ENCODE data around the gene PAPPA. TPM values are rescaled to one million over a fixed set of nuclear protein-coding genes. Genes with fewer than 3 reads are reported as not detected.

The PAPPA gene
- total RNA-seq, 1 experiment from 2014 or later = 0.17 TPM

DNA sequence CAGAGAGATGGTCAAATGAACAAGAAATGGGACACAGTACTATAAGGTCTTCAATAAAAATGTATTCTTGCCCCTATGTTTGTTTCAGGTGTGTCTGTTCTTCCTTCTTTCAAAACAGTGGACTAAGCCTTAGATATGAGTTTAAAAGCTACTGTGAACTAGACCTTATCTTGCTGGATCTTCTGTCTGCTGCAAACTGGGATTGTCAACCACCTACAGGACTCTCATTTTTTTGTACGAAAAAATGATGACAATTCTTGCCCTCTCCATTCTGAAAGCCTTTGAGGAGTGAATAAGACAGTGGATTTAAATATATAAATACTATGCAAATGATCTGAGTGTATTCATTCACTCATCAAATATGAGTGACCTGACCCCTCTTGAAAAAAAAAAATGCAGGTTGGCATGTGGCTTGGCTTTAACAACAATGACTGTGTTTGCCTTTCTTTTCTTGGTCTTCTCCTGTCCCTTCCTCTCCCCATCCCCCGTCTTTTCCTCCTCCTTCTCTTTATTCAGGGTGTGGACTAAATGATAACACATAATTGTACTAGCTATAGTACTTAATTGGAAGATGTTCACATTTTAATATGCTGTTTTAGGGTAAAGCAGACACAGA lies 298.0 kb downstream of the PAPPA start:
- H3K4me2 ChIP-seq (ENCODE audit: insufficient read depth, insufficient read length, low read length) = no peak overlapping the region
- no peak overlapping the region; a peak in 1 of 7 replicates for H3K27ac Mint-ChIP-seq
- H3K9me3 Mint-ChIP-seq = peaks cover 9 to 10% of the 10 kb centered on the region in 2 experiments

More for the DNA sequence above, 298.0 kb downstream of the PAPPA start:
- Mint-ChIP-seq H3K4me3 (no peak overlapping the region), H3K36me3 (ENCODE audit: insufficient read depth in 1 of 3, low read depth in 3 of 3) (peaks cover 6 to 8% (median 8%) of the 10 kb centered on the region in 3 experiments), H3K27me3 (ENCODE audit: low read depth) (no peaks in the 10 kb centered on the region), H3K4me1 (peaks cover 10 to 12% of the 10 kb centered on the region in 2 experiments)
- no peak overlapping the region for H3K14ac ChIP-seq (ENCODE audit: insufficient read depth, low read length)
- no peaks in the 10 kb centered on the region for H3K79me1 ChIP-seq (ENCODE audit: insufficient read depth, low read depth, low read length, poor library complexity, severe bottlenecking)
- H3K23me2 ChIP-seq (ENCODE audit: insufficient read length, low read depth, low read length, poor library complexity, severe bottlenecking) = no peaks in the 10 kb centered on the region
- no peak overlapping the region for H3K56ac ChIP-seq (ENCODE audit: insufficient read length, low read depth, low read length)
- H2BK120ac ChIP-seq (ENCODE audit: low read depth, low read length, poor library complexity, severe bottlenecking) = no peak overlapping the region
- no peak overlapping the region for H4K5ac ChIP-seq (ENCODE audit: insufficient read length, low read depth, low read length)
- H2BK12ac ChIP-seq (ENCODE audit: insufficient read length, low read depth, low read length) = no peak overlapping the region
- no peak overlapping the region for H3K23ac ChIP-seq (ENCODE audit: insufficient read length, low read depth, low read length)
- H3K18ac ChIP-seq (ENCODE audit: insufficient read length, low read depth, low read length) = no peak overlapping the region
- no peaks in the 10 kb centered on the region for H3K27me3 ChIP-seq (ENCODE audit: insufficient read depth, low read length)
- no peak overlapping the region for H2BK5ac ChIP-seq (ENCODE audit: insufficient read length, low read length)
- H4K91ac ChIP-seq (ENCODE audit: insufficient read length, low read depth, low read length) = no peak overlapping the region
- no peaks in the 10 kb centered on the region; the same call in 1 of the 2 replicates for H3K4me1 ChIP-seq (ENCODE audit: insufficient read depth, low read length)
- H2AK5ac ChIP-seq (ENCODE audit: insufficient read length, low read length) = no peak overlapping the region
- H3K4ac ChIP-seq (ENCODE audit: low read depth, low read length) = no peak overlapping the region
- no peak overlapping the region for H3T11ph ChIP-seq (ENCODE audit: low read length)
- no peak overlapping the region for H4K8ac ChIP-seq (replicated peaks; ENCODE audit: insufficient read length, low read depth, low read length)
- no peak overlapping the region for H3K27ac ChIP-seq (ENCODE audit: insufficient read length, low read depth, low read length)
- no peak for DNase-seq
- TF ChIP-seq, protein P1, sequence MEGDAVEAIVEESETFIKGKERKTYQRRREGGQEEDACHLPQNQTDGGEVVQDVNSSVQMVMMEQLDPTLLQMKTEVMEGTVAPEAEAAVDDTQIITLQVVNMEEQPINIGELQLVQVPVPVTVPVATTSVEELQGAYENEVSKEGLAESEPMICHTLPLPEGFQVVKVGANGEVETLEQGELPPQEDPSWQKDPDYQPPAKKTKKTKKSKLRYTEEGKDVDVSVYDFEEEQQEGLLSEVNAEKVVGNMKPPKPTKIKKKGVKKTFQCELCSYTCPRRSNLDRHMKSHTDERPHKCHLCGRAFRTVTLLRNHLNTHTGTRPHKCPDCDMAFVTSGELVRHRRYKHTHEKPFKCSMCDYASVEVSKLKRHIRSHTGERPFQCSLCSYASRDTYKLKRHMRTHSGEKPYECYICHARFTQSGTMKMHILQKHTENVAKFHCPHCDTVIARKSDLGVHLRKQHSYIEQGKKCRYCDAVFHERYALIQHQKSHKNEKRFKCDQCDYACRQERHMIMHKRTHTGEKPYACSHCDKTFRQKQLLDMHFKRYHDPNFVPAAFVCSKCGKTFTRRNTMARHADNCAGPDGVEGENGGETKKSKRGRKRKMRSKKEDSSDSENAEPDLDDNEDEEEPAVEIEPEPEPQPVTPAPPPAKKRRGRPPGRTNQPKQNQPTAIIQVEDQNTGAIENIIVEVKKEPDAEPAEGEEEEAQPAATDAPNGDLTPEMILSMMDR (conservative IDR thresholded peaks at IDR 0.05) = no peak
- H3K9me3 ChIP-seq (ENCODE audit: control insufficient read depth, low read depth, low read length) = no peaks in the 10 kb centered on the region
- WGBS (ENCODE audit: extremely low coverage, insufficient read length, low lambda C conversion rate) = no CpG with 5 or more reads among the region's 2 CpGs
- H3K9ac ChIP-seq (ENCODE audit: extremely low read depth, insufficient read length, low read length) = no peak overlapping the region
- no peak overlapping the region for H2BK20ac ChIP-seq (ENCODE audit: low read depth, low read length, poor library complexity, severe bottlenecking)
- no peak overlapping the region for H2AFZ ChIP-seq (ENCODE audit: low read length)
- no peaks in the 10 kb centered on the region for H3K79me2 ChIP-seq (ENCODE audit: insufficient read depth, low read length)
- no peaks in the 10 kb centered on the region for H4K20me1 ChIP-seq (ENCODE audit: control insufficient read depth, insufficient read depth, insufficient read length)
- H2BK15ac ChIP-seq (ENCODE audit: low read depth, low read length) = no peak overlapping the region

Measured in H9 (cell line).